IPS DF 4.7 (cell line): ENCODE results near the gene STEAP3.

Source experiments
- DNase-seq: peaks from one replicate; pipeline ENCODE4 v3.0.0-alpha.2; 2013; ENCODE audit warnings: low spot score; ENCODE audit errors: extremely low read depth

Gene STEAP3

DNA sequence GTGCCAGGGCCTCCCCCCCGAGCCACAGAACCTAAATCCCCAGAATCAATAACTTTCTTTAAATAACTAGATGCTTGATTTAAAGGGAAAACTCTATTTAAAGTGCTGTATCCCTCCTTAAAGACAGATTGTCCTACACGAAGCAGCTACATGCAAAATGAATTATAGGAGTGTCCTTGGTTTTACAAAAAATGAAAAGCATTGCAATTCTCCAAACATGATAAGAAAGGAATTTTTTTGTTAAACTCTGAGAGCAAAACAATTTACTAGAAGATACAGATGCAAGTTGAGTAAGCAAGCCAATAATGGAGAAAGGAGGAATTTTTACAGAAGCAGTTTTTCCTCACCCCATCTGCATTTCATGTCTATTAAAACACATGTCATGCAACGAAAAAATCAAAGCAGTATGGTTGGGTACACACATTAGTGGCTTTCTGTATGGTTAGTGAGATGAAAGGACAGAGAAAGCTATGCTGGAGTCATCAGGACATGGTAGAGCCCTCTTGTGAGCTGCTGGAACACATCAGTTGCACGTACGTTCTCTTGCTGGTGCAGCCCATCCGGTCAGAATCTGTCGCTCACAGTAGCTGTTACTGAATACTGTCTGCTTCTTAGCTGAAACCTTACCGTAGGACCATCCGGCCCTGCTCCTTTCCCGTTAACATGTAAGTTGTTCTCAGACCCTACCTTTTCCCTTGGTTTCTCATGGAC is 25.9 kb upstream of the STEAP3 start:
- no peak for DNase-seq

DNA sequence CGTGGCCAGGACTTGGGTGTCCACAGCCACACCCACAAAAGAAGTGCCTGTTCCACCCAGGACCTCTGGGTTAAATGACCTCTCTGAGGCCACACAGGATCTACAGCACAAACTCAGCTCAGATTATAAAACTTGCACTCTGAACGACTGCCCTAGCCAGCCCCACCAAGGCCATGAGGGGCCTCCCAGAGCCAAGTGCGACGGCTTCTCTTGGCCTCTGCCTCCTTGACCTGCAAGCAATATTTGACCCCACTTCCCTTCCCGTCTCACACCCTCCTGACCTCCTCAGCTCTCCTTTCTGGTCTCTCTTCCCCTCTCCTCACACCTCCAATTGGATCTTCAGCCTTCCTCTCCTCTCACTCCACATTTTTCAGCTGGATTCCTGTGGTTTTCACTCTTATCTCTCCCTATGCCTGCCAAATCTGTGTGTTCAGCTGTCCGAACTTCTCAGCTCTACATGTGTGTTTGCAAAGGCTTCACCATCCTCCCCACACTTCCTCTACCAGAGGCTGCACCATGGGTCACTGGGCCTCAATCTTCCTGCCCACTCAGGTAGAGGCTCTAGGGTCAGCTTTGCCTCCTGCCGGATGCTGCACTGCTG is 25.3 kb upstream of the STEAP3 start:
- DNase-seq: no peak

- no peak for DNase-seq
Observed at GRCh38 chr2:119201815-119202214, 21.8 kb upstream of the STEAP3 start.

DNA sequence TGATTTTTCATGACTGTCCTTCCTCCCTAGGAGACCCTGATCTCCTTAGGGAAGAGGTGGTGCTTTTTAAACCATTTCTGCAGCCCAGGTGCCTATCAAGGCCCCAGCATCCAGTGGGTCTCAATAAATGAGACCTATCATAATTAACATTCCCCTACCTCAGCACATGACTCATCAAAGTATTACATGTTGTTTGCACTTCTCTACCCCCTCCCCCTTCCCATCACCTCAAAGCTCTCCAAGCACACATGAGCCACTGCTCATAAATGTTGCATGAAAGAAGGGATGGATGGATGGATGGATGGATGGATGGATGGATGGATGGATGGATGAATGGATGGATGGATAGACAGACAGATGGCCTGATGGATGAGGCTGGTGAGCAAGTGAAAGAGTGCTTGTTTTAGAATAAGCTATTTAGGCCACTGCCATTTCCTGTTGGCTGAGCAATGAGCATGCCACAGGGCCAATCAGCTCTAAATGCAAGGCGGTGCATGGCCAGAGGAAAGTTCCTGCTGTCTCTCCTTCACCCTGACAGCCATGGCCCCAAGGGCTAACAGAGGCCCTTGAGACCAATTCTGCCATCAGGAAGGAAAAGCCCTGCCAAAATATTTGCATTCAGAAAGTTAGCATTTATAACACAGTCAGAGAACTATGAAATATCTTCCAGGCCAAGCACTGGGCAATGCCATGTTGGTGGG is 20.9 kb upstream of the STEAP3 start:
- DNase-seq: no peak

DNA sequence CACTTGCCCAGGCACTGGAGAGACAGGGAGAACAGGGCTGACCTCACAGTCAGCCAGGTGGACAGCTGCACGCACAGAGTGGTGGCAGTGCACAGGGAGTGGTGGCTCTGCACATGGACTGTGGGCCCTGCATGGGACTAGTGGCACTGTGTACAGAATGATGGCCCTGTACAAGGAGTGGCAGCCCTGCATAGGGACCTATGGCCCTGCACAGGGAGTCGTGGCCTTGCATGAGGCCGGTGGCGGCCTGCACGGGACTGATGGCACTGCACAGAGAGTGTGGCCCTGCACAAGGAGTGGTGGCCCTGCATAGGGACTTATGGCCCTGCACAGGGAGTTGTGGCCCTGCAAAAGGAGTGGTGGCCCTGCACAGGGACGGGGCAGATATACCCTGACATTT is 19.1 kb upstream of the STEAP3 start:
- DNase-seq: no peak

- no peak for DNase-seq
Observed at GRCh38 chr2:119205001-119205706, 18.5 kb upstream of the STEAP3 start.

- no peak for DNase-seq
Observed at GRCh38 chr2:119206201-119206600, 17.4 kb upstream of the STEAP3 start.

DNA sequence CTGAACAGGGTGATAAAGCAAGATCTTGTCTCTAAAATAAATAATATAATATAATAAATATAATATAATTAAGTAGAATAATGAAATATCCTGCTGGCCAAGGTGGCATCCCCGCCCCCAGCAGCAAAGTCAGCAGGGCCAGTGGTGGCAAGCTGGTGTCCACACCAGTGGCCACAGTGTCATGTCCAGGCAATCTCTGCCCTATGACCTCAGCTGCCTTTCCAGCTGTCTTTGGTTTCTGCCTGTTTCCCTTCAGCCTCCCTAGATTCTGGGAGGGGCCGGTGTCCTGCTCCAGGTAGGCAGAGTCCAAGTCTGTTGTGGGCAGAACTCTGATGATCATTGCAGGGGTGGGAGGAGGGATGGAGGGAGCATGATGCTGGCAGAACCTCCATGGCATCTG is 16.2 kb upstream of the STEAP3 start:
- DNase-seq: no peak

DNA sequence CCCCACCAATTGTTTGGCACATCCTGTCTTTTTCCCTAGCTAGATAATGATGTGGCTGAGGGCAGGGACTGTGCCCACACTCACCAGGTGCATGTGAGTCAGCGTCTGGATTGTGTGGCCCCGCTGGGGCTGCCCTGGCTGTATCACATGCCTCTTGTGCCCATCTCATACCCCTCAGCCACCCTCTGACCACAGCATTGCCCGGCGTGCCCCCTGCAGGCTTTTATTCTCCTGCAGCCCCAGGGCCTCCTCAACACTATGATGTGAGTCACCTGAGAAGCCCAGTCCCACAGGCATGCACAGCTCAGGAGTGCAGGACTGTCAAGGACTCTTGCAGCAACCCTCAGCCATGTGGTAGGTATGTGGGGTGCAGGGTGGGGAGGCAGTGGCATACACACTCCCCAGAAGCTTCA is 14.8 kb upstream of the STEAP3 start:
- no peak for DNase-seq

- DNase-seq: no peak
Observed at GRCh38 chr2:119212139-119212800, 11.4 kb upstream of the STEAP3 start.

DNA sequence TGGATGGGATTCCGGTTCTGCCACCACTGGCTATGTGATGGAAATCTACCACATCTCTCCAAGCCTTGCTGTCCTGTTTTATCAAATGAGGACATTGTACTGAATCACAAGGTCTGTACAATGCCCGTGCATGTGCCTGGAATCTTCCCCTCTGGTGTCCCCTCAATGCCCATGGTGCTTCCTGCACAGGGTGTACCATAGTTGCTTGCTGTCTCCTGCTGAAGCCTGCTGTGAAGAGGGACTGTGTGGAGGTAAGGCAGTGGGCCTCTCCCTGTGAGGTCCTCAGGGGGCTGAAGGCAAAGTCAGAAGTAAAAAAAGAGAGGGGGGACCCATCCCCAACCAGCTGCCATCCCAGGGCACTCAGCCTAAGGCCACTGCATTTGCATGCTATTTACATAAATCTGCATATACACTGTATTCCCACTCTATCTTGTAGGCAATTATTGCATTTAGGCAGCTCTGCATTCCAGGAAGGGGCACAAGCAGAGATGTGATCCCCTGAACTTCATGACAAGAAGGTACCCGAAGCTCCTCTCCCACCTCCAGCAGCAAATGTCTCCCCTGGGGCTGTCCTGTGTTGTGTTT is 9.1 kb upstream of the STEAP3 start:
- no peak for DNase-seq

DNA sequence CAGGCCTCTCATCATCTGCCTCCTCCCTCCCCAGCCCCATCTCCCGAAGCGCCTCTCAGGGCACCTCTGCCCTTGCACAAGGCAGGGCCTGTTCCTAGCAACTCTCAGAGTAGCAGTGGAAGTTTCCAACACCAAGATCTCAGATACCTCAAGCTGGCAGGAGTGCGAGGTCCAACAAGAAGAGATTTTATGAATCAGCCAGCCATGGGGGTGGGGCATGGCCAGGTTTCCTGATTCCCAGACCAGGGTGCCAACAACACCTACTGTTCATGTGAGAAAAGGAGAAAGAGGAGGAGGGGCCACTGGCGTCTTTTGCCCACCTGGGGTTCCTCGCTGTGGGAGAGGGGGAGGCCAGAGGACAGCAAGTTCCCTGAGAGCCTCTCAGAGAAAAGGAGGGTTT is 6.6 kb upstream of the STEAP3 start:
- DNase-seq: no peak

GRCh38 chr2:119218478-119219064 is 5.1 kb upstream of the STEAP3 start:
- no peak for DNase-seq

DNA sequence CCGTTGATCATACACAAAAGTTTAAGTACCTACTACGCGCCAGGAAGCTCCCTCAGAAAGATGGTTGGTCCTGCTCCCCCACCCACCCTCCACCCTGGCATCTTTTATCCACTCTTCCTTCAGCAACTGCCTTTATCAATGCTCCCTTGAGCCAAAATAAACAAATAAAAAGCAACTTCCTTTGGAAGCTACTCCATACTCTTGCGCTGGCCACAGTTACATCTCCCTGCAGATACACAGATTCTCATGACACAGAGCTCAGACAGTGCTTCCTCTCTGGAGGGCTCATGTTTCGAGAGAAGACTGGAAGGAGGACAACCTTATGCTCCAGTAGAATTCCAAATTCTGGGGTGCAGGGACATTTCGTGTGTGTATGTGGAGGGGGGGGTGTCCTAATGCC is 3.8 kb upstream of the STEAP3 start:
- DNase-seq: no peak

DNA sequence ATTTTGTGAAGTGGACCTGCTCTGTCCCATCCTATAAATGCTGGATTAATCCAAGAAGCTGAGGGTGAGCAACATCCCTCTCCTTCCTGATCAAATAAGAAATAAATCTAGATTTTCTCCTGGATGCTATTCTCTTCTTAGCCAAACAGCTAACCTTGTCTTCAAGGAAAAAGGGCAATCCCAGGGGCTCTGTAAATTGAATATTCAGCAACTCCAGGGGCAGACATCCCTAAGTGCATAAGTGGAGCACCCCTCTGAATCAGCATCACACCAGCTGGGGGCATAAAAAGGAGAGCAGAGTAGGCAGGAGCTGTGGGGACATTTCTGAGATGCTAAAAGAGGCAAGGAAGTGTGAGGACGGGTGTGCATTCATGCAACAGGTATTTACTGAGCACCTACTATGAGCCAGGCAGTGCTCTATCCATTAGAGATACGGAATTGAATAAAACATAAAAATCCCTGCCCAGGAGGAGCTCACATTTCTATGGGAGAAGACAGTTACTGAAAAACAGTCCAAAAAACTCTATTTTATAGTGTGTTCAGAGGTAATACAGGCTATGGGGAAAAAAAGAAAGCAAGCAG is 2.8 kb upstream of the STEAP3 start:
- no peak for DNase-seq

GRCh38 chr2:119221609-119222008 is 2.0 kb upstream of the STEAP3 start:
- no peak for DNase-seq

DNA sequence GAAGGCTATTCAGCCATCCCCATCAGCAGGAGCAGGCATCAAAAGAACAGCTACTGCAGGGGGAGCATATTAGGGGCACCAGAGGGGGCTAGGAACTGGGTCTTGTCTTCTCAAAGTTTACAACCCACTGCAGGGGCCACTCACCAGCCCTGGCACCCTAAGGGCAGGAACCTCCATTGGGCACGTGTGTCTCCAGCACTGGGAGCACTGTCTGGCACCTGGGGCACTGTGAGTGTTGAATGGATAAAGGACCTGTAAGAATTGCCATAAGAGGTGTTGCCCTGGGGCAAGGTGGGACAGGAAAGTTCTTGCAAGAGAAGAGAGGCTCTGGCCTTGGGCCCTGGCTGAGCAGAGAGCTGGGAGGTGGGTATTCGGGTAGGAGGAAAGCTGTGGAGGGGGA is 1.4 kb upstream of the STEAP3 start:
- DNase-seq: no peak

DNA sequence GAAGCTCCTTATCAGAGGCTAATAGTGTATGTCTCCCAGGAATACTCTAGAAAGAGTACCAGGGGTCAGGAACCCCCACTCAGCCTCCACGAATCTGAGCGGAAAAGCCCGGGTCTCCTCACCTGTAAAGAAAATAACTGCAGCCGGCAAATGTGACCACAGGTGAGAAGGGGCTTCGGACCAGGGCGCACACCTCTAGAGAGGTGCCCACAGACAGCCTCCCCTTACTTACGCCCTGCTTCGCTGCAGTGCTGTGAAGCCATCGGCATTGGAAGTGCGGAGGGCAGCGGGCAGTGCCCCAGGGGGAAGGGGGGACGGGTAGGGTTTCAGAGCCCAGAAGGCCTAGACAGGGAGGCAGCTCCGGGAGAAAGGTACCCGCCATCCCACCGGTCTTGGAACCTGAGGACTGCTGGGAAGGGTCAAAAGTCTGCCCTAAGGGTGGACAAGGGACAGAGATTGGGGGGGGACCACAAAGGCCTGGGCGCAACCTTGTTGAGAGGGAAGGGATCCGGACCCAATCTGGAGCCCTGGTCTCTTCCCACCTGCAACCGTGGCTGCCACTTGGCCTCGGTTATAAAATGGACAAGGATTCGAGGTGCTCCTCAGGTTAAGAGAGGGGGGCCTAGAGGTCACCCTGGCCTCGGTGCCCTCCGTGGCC is 642 bp upstream of the STEAP3 start:
- DNase-seq: no peak

GRCh38 chr2:119224391-119225104 is 914 bp downstream of the STEAP3 start:
- DNase-seq: no peak
